WI38 (cell line): Measurements from ENCODE around the gene ADAT1.

Experiments
- H3K4me3 ChIP-seq: 2 replicates; pipeline ENCODE4 v1.5.1; 2011; ENCODE audit warnings: low read depth, mild to moderate bottlenecking, control low read depth, low read length
- CTCF ChIP-seq: IDR thresholded peaks from 2 replicates; pipeline ENCODE4 v1.5.1; 2012; ENCODE audit warnings: low read depth, mild to moderate bottlenecking, control low read depth, low read length

The ADAT1 gene

DNA sequence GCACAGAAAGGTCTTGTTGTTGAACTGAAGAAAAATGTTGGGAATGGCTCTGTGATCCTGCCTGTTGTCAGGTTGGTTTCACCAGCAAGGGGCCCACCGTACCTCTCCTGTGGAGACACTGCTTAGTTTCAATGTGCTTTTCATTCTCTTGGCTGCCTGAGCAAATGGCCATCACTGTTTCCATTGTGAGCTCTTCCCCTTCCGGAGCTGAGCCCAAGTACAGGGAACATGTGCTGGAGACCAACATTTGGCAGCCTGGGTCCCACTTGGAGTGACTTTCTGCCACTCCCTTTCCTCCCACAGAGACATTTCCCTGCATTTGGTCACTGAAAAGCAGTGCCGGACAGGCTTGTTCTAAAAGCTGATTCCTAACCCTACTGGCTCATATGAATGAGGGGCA lies 33.8 kb downstream of the ADAT1 start:
- no peak overlapping the region for H3K4me3 ChIP-seq
- no peak for TF ChIP-seq CTCF

GRCh38 chr16:75588716-75589115 lies 34.4 kb downstream of the ADAT1 start:
- H3K4me3 ChIP-seq, result no peak overlapping the region
- no peak for TF ChIP-seq CTCF

DNA sequence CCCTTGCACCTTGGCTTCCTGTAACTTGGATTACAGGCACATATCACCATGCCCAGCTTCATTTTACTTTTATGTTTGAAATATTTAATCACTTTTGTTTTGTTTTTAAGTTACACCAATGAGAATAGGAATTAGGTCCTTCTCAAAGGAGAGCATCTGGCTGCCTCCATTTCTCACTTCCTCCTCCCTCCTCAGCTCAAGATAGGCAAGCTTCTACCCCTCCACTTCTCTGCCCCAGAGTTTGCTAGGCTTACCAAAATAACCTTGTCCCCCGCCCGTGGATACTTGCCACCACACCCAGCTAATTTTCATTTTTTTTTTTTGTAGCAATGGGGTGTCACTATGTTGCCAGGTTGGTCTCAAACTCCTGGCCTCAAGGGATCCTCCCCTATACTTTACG lies 39.0 kb downstream of the ADAT1 start:
- H3K4me3 ChIP-seq, result no peak overlapping the region
- no peak for TF ChIP-seq CTCF

DNA sequence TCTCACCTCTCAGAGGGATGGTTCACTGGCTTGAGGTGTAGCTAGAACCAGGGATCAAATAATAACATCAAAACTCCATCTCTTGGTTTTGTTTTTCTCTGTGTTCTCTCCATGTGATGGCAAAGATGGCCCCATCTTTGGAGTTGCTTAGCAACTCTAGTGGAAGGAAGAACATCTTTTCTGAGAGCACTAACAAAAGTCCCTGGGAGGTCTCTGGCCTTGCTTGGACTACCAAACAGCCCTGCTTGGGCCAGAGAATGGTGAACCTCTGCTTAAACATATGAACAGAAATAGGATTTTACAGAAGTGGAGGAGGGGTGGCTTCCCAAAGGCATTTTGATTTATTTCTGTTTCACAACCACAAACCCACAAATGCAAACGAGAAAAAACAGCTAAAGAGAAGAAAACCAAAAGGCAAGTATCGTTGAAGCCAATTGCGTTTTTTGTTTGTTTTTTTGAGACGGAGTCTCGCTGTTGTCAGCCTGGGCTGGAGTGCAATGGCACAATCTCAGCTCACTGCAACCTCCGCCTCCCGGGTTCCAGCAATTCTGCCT lies 43.7 kb downstream of the ADAT1 start:
- H3K4me3 ChIP-seq, result no peak overlapping the region
- no peak for TF ChIP-seq CTCF

GRCh38 chr16:75578725-75579124 lies 44.4 kb downstream of the ADAT1 start:
- TF ChIP-seq CTCF, result no peak
- H3K4me3 ChIP-seq, result no peak overlapping the region

DNA sequence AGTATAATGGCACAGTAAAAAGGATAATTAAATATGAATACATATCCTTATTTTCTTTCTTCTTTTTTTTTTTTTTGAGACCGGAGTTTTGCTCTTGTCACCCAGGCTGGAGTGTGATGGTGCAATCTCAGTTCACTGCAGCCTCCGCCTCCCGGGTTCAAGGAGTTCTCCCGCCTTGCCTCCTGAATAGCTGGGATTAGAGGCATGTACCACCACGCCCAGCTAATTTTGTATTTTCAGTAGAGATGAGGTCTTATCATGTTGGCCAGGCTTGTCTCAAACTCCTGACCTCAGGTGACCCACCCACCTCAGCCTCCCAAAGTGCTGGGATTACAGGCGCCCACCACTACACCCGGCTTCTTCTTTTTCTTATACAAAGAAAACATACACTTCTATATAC lies 44.9 kb downstream of the ADAT1 start:
- no peak overlapping the region for H3K4me3 ChIP-seq
- TF ChIP-seq CTCF, result no peak

- no peak overlapping the region for H3K4me3 ChIP-seq
- TF ChIP-seq CTCF, result no peak
Measured at GRCh38 chr16:75576384-75576811, 46.7 kb downstream of the ADAT1 start.
